NCI-H2196 (cell line): ENCODE data around the gene SLC6A18.
A peak's percentile ranks its signal among the peaks of the same experiment; 100 is the strongest.

ENCODE experiments used
- DNase-seq: peaks from one replicate; lab custom pipeline; 2025; ENCODE audit not compliant: unreplicated experiment; lab: John Stamatoyannopoulos, UW

Gene SLC6A18

DNA sequence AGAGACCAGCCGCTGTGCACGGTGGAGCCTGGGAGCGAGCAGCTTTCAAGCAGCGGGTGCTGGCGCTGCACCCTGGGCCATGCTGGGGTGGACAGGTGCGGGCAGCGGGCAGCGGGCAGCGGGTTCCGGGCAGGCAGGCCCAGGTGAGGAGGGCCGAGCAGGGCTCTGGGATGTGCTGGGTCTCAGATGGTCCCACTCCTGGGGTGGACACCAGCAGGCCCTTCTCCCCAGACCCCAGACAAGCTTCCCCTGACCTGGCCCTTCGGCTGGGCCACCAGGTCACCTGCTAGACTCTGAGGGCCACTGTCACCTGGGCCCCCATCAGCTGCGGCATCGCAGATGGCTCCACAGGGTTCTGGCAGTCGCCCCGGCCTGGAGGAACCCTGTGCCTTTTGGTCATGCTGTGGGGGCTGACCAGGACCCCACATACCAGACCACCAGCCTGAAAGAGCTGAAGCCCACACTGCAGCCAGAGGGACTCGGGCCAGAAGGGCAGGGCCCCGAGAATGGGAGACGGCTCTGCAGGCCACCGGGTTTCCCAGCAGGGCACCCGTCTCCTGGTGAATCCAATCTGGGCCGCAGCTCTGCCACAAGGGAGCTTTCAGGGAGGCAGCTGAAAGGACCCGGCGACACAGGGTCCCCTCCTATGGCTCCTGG lies 21.7 kb upstream of the SLC6A18 start:
- DNase-seq: no peak

- DNase-seq: no peak
Measured at GRCh38 chr5:1203968-1204692, 21.1 kb upstream of the SLC6A18 start.

- DNase-seq: peak; percentile 60
Measured at GRCh38 chr5:1204693-1205242, 20.4 kb upstream of the SLC6A18 start.

DNA sequence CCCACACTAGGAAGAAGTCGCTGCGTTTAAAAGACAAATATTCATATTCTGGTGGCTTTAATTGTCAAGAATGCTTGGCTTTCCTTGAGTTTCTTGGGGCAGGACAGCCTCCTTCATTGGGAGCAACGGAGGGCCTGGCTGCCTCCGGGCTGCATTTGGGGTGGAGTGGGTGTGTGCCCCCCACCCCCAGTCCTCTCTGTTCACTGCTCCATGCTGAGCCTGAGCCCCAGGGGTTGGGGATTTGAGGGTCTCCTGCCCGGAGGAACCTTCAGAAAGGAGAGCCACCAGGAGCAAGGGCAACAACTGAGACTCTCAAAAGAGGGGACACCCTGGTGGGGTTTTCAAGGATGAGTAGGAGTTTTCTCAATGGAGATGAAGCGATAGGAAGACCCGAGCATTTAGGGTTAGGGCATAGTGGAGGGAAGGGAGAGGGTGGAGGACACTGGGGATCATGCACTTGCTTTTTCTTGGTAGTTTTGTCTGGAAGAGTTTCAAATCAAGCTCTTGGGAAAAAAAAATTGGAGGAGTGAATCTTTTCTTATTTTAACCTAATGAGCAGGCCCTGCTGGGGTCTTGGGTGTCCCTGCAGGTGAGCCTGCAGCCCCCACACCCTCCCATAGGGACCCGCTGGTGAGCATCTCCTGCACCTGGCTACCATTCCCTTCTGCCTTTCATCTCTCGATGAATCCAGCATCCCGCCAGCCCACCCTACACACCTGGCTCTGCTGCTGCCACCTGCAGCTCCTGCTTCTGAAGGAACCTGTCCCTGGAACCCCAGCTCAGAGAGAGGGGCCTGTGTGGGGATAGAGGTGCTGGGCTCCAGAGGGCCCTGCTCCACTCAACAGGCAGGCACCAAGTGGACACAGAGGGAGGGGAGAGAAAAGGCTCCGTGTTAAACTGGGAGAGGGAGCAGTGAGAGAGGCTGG lies 19.7 kb upstream of the SLC6A18 start:
- no peak for DNase-seq

GRCh38 chr5:1206521-1207412 lies 18.4 kb upstream of the SLC6A18 start:
- DNase-seq: no peak

GRCh38 chr5:1207555-1207954 lies 17.6 kb upstream of the SLC6A18 start:
- DNase-seq: no peak

DNA sequence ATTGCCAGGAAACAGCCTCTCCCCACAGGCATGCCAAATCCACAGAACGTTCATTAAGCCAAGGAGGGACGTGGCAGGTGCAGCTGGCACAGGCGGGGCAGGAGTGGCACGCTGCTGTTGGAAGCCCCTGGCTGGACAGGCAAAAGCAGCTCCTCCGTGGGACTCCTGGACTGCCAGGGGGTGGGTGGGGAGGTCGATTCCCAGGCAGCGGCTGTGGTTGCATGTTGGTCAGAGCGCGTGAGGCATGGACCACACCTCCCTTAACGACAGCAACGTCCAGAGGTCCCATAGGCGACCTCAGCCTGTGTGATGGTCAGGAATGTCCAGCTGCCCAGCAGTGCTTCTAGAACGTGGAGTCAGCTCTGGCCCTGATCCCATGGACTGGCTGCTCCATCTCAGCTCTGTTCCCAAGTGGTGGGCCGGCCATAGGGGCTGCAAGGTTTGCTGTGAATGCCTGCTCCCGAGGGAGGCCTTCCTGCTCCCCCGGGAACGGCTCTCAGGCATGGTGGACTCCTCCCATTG lies 16.9 kb upstream of the SLC6A18 start:
- DNase-seq: no peak

GRCh38 chr5:1208743-1209488 lies 16.3 kb upstream of the SLC6A18 start:
- peak; percentile 75 for DNase-seq

- DNase-seq: no peak
Measured at GRCh38 chr5:1209489-1209852, 15.7 kb upstream of the SLC6A18 start.

DNA sequence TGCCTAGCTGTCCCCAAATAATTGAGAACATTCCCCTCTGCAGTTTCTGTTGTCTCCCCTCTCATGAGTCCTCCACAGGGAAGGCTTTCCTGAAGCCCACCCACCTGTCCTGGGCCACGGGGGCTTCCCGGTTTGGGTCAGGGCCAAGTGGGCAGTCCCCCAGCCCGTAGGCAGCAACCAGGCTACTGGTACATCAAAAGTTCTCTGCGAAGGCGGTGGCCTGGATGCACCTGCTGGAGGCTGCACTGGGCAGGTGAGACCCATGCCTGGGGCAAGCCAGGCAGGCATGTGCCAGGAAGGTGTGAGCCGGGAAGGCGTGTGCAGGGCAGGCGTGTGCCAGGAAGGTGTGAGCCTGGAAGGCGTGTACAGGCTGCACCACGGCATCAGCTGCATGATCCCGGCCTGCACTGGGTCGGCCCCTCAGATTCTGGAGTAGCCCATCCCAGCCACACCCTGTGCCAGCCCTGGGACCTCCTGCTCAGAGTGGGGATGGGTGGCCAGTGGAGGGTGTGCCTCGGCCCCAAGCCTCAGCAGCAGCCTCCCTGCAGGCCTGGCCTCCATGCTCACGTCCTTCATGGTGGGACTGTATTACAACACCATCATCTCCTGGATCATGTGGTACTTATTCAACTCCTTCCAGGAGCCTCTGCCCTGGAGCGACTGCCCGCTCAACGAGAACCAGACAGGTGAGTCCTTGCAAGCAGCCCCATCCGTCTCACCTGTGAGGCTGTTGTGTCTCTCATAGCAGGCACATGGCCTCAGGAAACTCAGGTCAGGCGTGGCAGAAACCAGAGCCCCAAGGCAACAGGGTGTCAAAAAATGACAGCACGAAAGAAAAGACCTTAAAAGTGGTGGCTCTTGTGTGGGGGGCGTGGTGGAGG lies 15.0 kb upstream of the SLC6A18 start:
- no peak for DNase-seq

GRCh38 chr5:1210832-1211251 lies 14.3 kb upstream of the SLC6A18 start:
- no peak for DNase-seq

- DNase-seq: no peak
Measured at GRCh38 chr5:1211701-1212100, 13.5 kb upstream of the SLC6A18 start.

DNA sequence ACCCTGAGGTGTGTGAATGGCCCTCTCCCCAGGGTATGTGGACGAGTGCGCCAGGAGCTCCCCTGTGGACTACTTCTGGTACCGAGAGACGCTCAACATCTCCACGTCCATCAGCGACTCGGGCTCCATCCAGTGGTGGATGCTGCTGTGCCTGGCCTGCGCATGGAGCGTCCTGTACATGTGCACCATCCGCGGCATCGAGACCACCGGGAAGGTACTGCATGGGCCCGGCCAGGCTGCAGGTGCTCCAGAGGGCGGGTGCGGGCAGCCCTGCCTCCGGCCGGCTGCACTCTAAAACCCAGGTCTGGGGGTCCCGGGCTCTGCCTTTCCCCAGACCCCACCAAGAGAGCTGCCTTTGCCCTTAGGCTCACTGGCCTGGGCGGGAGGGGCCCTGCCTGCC lies 12.9 kb upstream of the SLC6A18 start:
- no peak for DNase-seq

GRCh38 chr5:1212881-1213280 lies 12.3 kb upstream of the SLC6A18 start:
- no peak for DNase-seq

GRCh38 chr5:1213508-1214162 lies 11.5 kb upstream of the SLC6A18 start:
- no peak for DNase-seq

GRCh38 chr5:1214163-1214935 lies 10.8 kb upstream of the SLC6A18 start:
- no peak for DNase-seq

GRCh38 chr5:1214936-1215220 lies 10.3 kb upstream of the SLC6A18 start:
- DNase-seq: no peak
